ENCODE results near the gene AK4. TPM values are rescaled to one million over a fixed set of nuclear protein-coding genes. Genes with fewer than 3 reads are reported as not detected.
"Not testable (repeated sequence)": the region's sequence is repeated elsewhere in the genome, so short reads cannot be mapped to it uniquely, and the experiment has no call there.

The AK4 gene
- total RNA-seq, 1 donor from 2014 or later: 24.7 TPM

- no peak for DNase-seq (ENCODE audit: extremely low read depth, low read depth, low spot score)
Observed at GRCh38 chr1:65150108-65150463, 2.1 kb downstream of the AK4 start.

- no peak for DNase-seq (ENCODE audit: extremely low read depth, low read depth, low spot score)
Observed at GRCh38 chr1:65150583-65151263, 2.7 kb downstream of the AK4 start.

GRCh38 chr1:65151641-65152040 lies 3.6 kb downstream of the AK4 start:
- no peak for DNase-seq (ENCODE audit: extremely low read depth, low read depth, low spot score)

GRCh38 chr1:65153635-65154034 lies 5.6 kb downstream of the AK4 start:
- no peak for DNase-seq (ENCODE audit: extremely low read depth, low read depth, low spot score)

- DNase-seq (ENCODE audit: extremely low read depth, low read depth, low spot score): no peak
Observed at GRCh38 chr1:65156910-65157545, 9.0 kb downstream of the AK4 start.

- DNase-seq (ENCODE audit: extremely low read depth, low read depth, low spot score): no peak
Observed at GRCh38 chr1:65157546-65157941, 9.5 kb downstream of the AK4 start.

GRCh38 chr1:65159291-65159688 lies 11.3 kb downstream of the AK4 start:
- not testable (repeated sequence) for DNase-seq (ENCODE audit: extremely low read depth, low read depth, low spot score)

- no peak for DNase-seq (ENCODE audit: extremely low read depth, low read depth, low spot score)
Observed at GRCh38 chr1:65159801-65160523, 12.0 kb downstream of the AK4 start.

- no peak for DNase-seq (ENCODE audit: extremely low read depth, low read depth, low spot score)
Observed at GRCh38 chr1:65163201-65163805, 15.3 kb downstream of the AK4 start.

- not testable (repeated sequence) for DNase-seq (ENCODE audit: extremely low read depth, low read depth, low spot score)
Observed at GRCh38 chr1:65164101-65164500, 16.1 kb downstream of the AK4 start.

GRCh38 chr1:65164633-65165032 lies 16.6 kb downstream of the AK4 start:
- DNase-seq (ENCODE audit: extremely low read depth, low read depth, low spot score): no peak

- DNase-seq (ENCODE audit: extremely low read depth, low read depth, low spot score): no peak
Observed at GRCh38 chr1:65165269-65165993, 17.4 kb downstream of the AK4 start.

- no peak for DNase-seq (ENCODE audit: extremely low read depth, low read depth, low spot score)
Observed at GRCh38 chr1:65166572-65167305, 18.7 kb downstream of the AK4 start.

- DNase-seq (ENCODE audit: extremely low read depth, low read depth, low spot score): no peak
Observed at GRCh38 chr1:65167586-65168242, 19.7 kb downstream of the AK4 start.

GRCh38 chr1:65168867-65169266 lies 20.9 kb downstream of the AK4 start:
- DNase-seq (ENCODE audit: extremely low read depth, low read depth, low spot score): no peak

- no peak for DNase-seq (ENCODE audit: extremely low read depth, low read depth, low spot score)
Observed at GRCh38 chr1:65170511-65171142, 22.6 kb downstream of the AK4 start.

- DNase-seq (ENCODE audit: extremely low read depth, low read depth, low spot score): no peak
Observed at GRCh38 chr1:65172936-65173690, 25.1 kb downstream of the AK4 start.

- no peak for DNase-seq (ENCODE audit: extremely low read depth, low read depth, low spot score)
Observed at GRCh38 chr1:65174585-65174984, 26.6 kb downstream of the AK4 start.
